H9 (cell line): ENCODE measurements around the gene ANXA4. TPM values are rescaled to one million over a fixed set of nuclear protein-coding genes. Genes with fewer than 3 reads are reported as not detected.

ENCODE experiments used
- DNase-seq: peaks from one replicate; pipeline ENCODE4 v3.0.0-alpha.2; 2017
- H2AFZ ChIP-seq: one replicate; pipeline ENCODE4 v1.6.1; 2013; ENCODE audit warnings: mild to moderate bottlenecking, low read length, control low read depth, moderate library complexity
- H2AK5ac ChIP-seq: 2 replicates; pipeline ENCODE4 v1.6.1; 2013; ENCODE audit warnings: low read length, control low read depth, mixed read lengths; ENCODE audit not compliant: insufficient read length
- H2BK120ac ChIP-seq: one replicate; pipeline ENCODE4 v1.6.1; 2013; ENCODE audit warnings: low read depth, mild to moderate bottlenecking, low read length, control low read depth, inconsistent platforms; ENCODE audit not compliant: poor library complexity, severe bottlenecking
- H2BK12ac ChIP-seq: 2 replicates; pipeline ENCODE4 v1.6.1; 2013; ENCODE audit warnings: low read length, control low read depth, mixed read lengths, low read depth; ENCODE audit not compliant: insufficient read length
- H2BK15ac ChIP-seq: 2 replicates; pipeline ENCODE4 v1.6.1; 2013; ENCODE audit warnings: low read depth, low read length, control low read depth
- H2BK20ac ChIP-seq: one replicate; pipeline ENCODE4 v1.6.1; 2013; ENCODE audit warnings: low read depth, mild to moderate bottlenecking, low read length, control low read depth, inconsistent platforms; ENCODE audit not compliant: poor library complexity, severe bottlenecking
- H2BK5ac ChIP-seq: 2 replicates; pipeline ENCODE4 v1.6.1; 2013; ENCODE audit warnings: low read length, control low read depth, mixed read lengths; ENCODE audit not compliant: insufficient read length
- H3K14ac ChIP-seq: 2 replicates; pipeline ENCODE4 v1.6.1; 2013; ENCODE audit warnings: low read length, control low read depth; ENCODE audit not compliant: insufficient read depth
- H3K18ac ChIP-seq: 2 replicates; pipeline ENCODE4 v1.6.1; 2013; ENCODE audit warnings: low read depth, mild to moderate bottlenecking, mixed read lengths, low read length, control low read depth; ENCODE audit not compliant: insufficient read length
- H3K23ac ChIP-seq: 2 replicates; pipeline ENCODE4 v1.6.1; 2013; ENCODE audit warnings: low read length, control low read depth, mixed read lengths, low read depth; ENCODE audit not compliant: insufficient read length
- H3K23me2 ChIP-seq: 2 replicates; pipeline ENCODE4 v1.6.1; 2013; ENCODE audit warnings: low read depth, mild to moderate bottlenecking, mixed read lengths, low read length, control low read depth; ENCODE audit not compliant: insufficient read length, poor library complexity, severe bottlenecking
- H3K27ac ChIP-seq: 2 replicates; pipeline ENCODE4 v1.5.1; 2013; ENCODE audit warnings: low read length, control low read depth, mixed read lengths, low read depth; ENCODE audit not compliant: insufficient read length
- H3K27me3 ChIP-seq: 2 replicates; pipeline ENCODE4 v1.6.1; 2013; ENCODE audit warnings: low read length, control low read depth, inconsistent platforms; ENCODE audit not compliant: insufficient read depth
- H3K4ac ChIP-seq: 2 replicates; pipeline ENCODE4 v1.6.1; 2013; ENCODE audit warnings: low read depth, mild to moderate bottlenecking, control low read depth, inconsistent platforms, low read length, moderate library complexity
- H3K4me1 ChIP-seq: 2 replicates; pipeline ENCODE4 v1.6.1; 2013; ENCODE audit warnings: low read length, control low read depth, inconsistent platforms; ENCODE audit not compliant: insufficient read depth
- H3K4me2 ChIP-seq: 2 replicates; pipeline ENCODE4 v1.6.1; 2013; ENCODE audit warnings: low read length, control low read depth, mixed read lengths; ENCODE audit not compliant: insufficient read length, insufficient read depth
- H3K56ac ChIP-seq: 2 replicates; pipeline ENCODE4 v1.6.1; 2013; ENCODE audit warnings: low read depth, mild to moderate bottlenecking, mixed read lengths, low read length, control low read depth; ENCODE audit not compliant: insufficient read length
- H3K79me1 ChIP-seq: 2 replicates; pipeline ENCODE4 v1.6.1; 2013; ENCODE audit warnings: low read depth, mild to moderate bottlenecking, moderate library complexity, low read length, control low read depth, inconsistent platforms; ENCODE audit not compliant: insufficient read depth, poor library complexity, severe bottlenecking
- H3K79me2 ChIP-seq: 2 replicates; pipeline ENCODE4 v1.6.1; 2013; ENCODE audit warnings: low read length, control low read depth, inconsistent platforms; ENCODE audit not compliant: insufficient read depth
- H3K9ac ChIP-seq: 2 replicates; pipeline ENCODE4 v1.6.1; 2013; ENCODE audit warnings: low read length, control low read depth, mixed read lengths; ENCODE audit not compliant: insufficient read length; ENCODE audit errors: extremely low read depth
- H3K9me3 ChIP-seq: one replicate; pipeline ENCODE4 v1.6.1; 2013; ENCODE audit warnings: low read depth, low read length, inconsistent platforms; ENCODE audit not compliant: control insufficient read depth
- H3T11ph ChIP-seq: one replicate; pipeline ENCODE4 v1.6.1; 2013; ENCODE audit warnings: mild to moderate bottlenecking, low read length, control low read depth, inconsistent platforms
- H4K20me1 ChIP-seq: one replicate; pipeline ENCODE4 v1.6.1; 2013; ENCODE audit not compliant: control insufficient read depth, insufficient read length, insufficient read depth
- H4K5ac ChIP-seq: 2 replicates; pipeline ENCODE4 v1.6.1; 2013; ENCODE audit warnings: low read depth, mild to moderate bottlenecking, mixed read lengths, low read length, control low read depth; ENCODE audit not compliant: insufficient read length
- H4K8ac ChIP-seq: replicated peaks from 2 replicates; pipeline ENCODE4 v1.6.1; 2013; ENCODE audit warnings: low read length, control low read depth, mixed read lengths, low read depth; ENCODE audit not compliant: insufficient read length
- H4K91ac ChIP-seq: 2 replicates; pipeline ENCODE4 v1.6.1; 2013; ENCODE audit warnings: low read depth, mild to moderate bottlenecking, moderate library complexity, mixed read lengths, low read length, control low read depth; ENCODE audit not compliant: insufficient read length
- H3K27ac Mint-ChIP-seq, 3 experiments: 2 replicates in 2 of 3; 3 replicates in 1 of 3; pipeline ENCODE4 v1.8.0; 2020 to 2021; ENCODE audit warnings: mixed read lengths in 3 of 3, mild to moderate bottlenecking in 1 of 3, moderate library complexity in 1 of 3
- H3K27me3 Mint-ChIP-seq: 2 replicates; pipeline ENCODE4 v1.8.0; 2021; ENCODE audit warnings: low read depth, mild to moderate bottlenecking, moderate library complexity, mixed read lengths
- H3K36me3 Mint-ChIP-seq, 3 experiments: 2 replicates in 2 of 3; 3 replicates in 1 of 3; pipeline ENCODE4 v1.8.0; 2020 to 2021; ENCODE audit warnings: low read depth in 3 of 3, mixed read lengths in 3 of 3; ENCODE audit not compliant: insufficient read depth in 1 of 3
- H3K4me1 Mint-ChIP-seq, 2 experiments: 2 replicates each; pipeline ENCODE4 v1.8.0; 2020; ENCODE audit warnings: mixed read lengths in 2 of 2
- H3K4me3 Mint-ChIP-seq, 2 experiments: 2 replicates in 1 of 2; 3 replicates in 1 of 2; pipeline ENCODE4 v1.8.0; 2020 to 2021; ENCODE audit warnings: mild to moderate bottlenecking in 2 of 2, mixed read lengths in 2 of 2, moderate library complexity in 1 of 2
- H3K9me3 Mint-ChIP-seq, 2 experiments: 2 replicates in 1 of 2; 3 replicates in 1 of 2; pipeline ENCODE4 v1.8.0; 2020; ENCODE audit warnings: mild to moderate bottlenecking in 2 of 2, mixed read lengths in 2 of 2, moderate library complexity in 1 of 2
- WGBS: extraction: QIAGEN DNeasy Blood & Tissue Kit; methylation state at CpG from one replicate; pipeline ENCODE4 v1.1.7; 2013; ENCODE audit warnings: missing lambda C conversion rate, low lambda C conversion rate, mixed read lengths; ENCODE audit not compliant: insufficient read length; ENCODE audit errors: extremely low coverage; 5-methylcytosine and 5-hydroxymethylcytosine counted together
- total RNA-seq: library from RNA; stranded (reverse); gene quantifications from 2 replicates; pipeline ENCODE4 v1.2.1, GENCODE V29; 2021
- TF ChIP-seq, protein P1 (sequence below): fragments of 200-600 bp; sonication (generic); conservative IDR thresholded peaks from 3 replicates; pipeline ENCODE4 v1.8.0; 2021; ENCODE audit warnings: antibody characterized with exemption, mild to moderate bottlenecking

The ANXA4 gene
- total RNA-seq, 1 experiment from 2014 or later, result 14.4 TPM

DNA sequence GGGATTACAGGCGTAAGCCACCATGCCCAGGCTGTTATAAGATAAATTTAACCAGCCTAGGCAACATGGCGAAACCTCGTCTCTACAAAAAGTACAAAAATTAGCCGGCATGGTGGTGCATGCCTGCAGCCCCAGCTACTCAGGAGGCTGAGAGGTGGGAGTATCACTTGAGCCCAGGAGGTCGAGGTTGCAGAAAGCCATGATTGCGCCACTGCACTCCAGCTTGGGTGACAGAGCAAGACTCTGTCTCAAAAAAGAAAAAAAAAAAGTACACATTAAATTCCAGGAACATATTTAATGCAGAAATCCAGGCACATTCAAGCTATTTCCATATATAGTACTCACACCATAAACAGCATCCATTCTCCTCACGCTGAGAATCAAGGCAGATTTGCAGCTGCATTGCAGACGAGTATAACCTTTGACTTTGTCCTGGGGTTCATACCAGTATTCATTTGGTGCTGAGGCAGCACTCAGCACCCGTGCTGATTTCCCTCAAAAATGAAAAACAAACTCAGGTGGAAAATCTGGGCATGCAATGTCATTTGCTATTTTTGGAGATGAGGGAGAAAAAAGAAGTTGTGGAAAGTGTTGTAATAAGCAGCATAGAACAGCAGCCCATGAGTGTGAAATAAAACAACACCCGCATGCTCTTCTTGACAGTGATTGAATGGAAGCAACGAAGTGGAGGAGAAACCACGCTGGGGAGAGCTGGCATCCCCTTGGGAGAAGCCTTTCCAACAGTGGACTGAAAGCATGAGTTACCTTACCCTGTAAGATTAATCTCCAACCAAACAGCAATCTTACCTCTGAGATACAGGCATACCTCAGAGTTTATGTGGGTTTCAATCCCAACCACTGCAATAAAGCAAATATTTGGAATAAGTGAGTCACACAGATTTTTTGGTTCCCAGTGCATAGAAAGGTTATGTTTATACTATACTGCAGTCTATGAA is 46.8 kb upstream of the ANXA4 start:
- WGBS, result no CpG with 5 or more reads among the region's 12 CpGs
- DNase-seq, result no peak
- H3K4me2 ChIP-seq, result no peak overlapping the region

More for the DNA sequence above, 46.8 kb upstream of the ANXA4 start:
- TF ChIP-seq, protein P1, sequence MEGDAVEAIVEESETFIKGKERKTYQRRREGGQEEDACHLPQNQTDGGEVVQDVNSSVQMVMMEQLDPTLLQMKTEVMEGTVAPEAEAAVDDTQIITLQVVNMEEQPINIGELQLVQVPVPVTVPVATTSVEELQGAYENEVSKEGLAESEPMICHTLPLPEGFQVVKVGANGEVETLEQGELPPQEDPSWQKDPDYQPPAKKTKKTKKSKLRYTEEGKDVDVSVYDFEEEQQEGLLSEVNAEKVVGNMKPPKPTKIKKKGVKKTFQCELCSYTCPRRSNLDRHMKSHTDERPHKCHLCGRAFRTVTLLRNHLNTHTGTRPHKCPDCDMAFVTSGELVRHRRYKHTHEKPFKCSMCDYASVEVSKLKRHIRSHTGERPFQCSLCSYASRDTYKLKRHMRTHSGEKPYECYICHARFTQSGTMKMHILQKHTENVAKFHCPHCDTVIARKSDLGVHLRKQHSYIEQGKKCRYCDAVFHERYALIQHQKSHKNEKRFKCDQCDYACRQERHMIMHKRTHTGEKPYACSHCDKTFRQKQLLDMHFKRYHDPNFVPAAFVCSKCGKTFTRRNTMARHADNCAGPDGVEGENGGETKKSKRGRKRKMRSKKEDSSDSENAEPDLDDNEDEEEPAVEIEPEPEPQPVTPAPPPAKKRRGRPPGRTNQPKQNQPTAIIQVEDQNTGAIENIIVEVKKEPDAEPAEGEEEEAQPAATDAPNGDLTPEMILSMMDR, result no peak
- Histone ChIP-seq H4K20me1 (no peaks in the 10 kb centered on the region), H2AFZ (no peak overlapping the region), H3K23me2 (no peaks in the 10 kb centered on the region), H3K4me1 (no peaks in the 10 kb centered on the region), H2BK120ac (no peak overlapping the region), H2BK15ac (no peak overlapping the region), H3K56ac (no peak overlapping the region), H2BK5ac (no peak overlapping the region), H3K27me3 (no peaks in the 10 kb centered on the region), H3K4ac (no peak overlapping the region), H3K9ac (no peak overlapping the region), H2AK5ac (no peak overlapping the region), H2BK12ac (no peak overlapping the region), H3T11ph (no peak overlapping the region), H3K79me1 (no peaks in the 10 kb centered on the region), H3K27ac (no peak overlapping the region), H3K18ac (no peak overlapping the region), H4K5ac (no peak overlapping the region), H3K23ac (no peak overlapping the region), H4K8ac (no peak overlapping the region), H4K91ac (no peak overlapping the region), H3K79me2 (no peaks in the 10 kb centered on the region), H2BK20ac (no peak overlapping the region), H3K9me3 (no peaks in the 10 kb centered on the region), H3K14ac (no peak overlapping the region)
- Mint-ChIP-seq H3K36me3 (no peaks in the 10 kb centered on the region), H3K4me3 (no peak overlapping the region), H3K4me1 (peaks cover 7 to 14% of the 10 kb centered on the region in 2 experiments; a peak in 3 of 4 replicates), H3K27ac (no peak overlapping the region; a peak in 1 of 7 replicates), H3K27me3 (peaks cover 6% of the 10 kb centered on the region), H3K9me3 (no peaks in the 10 kb centered on the region)
